SJSA1 (cell line): ENCODE results near the gene ARSA. TPM values are rescaled to one million over a fixed set of nuclear protein-coding genes. Genes with fewer than 3 reads are reported as not detected.
"Not testable (repeated sequence)": the region's sequence is repeated elsewhere in the genome, so short reads cannot be mapped to it uniquely, and the experiment has no call there.

Experiments
- DNase-seq, 2 experiments: peaks; one replicate each; pipeline ENCODE4 v3.0.0-alpha.2; 2015 to 2020; ENCODE audit warnings: low spot score in 2 of 2, low read depth in 1 of 2
- H3K27ac ChIP-seq: fragments of 250-450 bp; sonication (Bioruptor Pico); 2 replicates; pipeline ENCODE4 v1.5.1; 2020; ENCODE audit warnings: mild to moderate bottlenecking, moderate library complexity
- H3K27me3 ChIP-seq: fragments of 250-450 bp; sonication (Bioruptor Pico); replicated peaks from 2 replicates; pipeline ENCODE4 v1.5.1; 2020; ENCODE audit warnings: mild to moderate bottlenecking, moderate library complexity
- H3K36me3 ChIP-seq: fragments of 250-450 bp; sonication (Bioruptor Pico); 2 replicates; pipeline ENCODE4 v1.5.1; 2020; ENCODE audit warnings: mild to moderate bottlenecking
- H3K4me1 ChIP-seq: fragments of 250-450 bp; sonication (Bioruptor Pico); replicated peaks from 2 replicates; pipeline ENCODE4 v1.6.1; 2021; ENCODE audit warnings: mild to moderate bottlenecking
- H3K4me3 ChIP-seq: fragments of 250-450 bp; sonication (Bioruptor Pico); 2 replicates; pipeline ENCODE4 v1.5.1; 2020; ENCODE audit warnings: mild to moderate bottlenecking
- H3K9me3 ChIP-seq: fragments of 250-450 bp; sonication (Bioruptor Pico); replicated peaks from 2 replicates; pipeline ENCODE4 v1.5.1; 2020; ENCODE audit warnings: mild to moderate bottlenecking
- total RNA-seq: library from RNA; depleted of rRNA; stranded (reverse); fragments of >200 nt; shearing (Covaris generic); gene quantifications from 2 replicates; pipeline ENCODE4 v1.2.3, GENCODE V29; 2014

Gene ARSA
- total RNA-seq, 1 experiment from 2014 or later: 20.2 TPM

DNA sequence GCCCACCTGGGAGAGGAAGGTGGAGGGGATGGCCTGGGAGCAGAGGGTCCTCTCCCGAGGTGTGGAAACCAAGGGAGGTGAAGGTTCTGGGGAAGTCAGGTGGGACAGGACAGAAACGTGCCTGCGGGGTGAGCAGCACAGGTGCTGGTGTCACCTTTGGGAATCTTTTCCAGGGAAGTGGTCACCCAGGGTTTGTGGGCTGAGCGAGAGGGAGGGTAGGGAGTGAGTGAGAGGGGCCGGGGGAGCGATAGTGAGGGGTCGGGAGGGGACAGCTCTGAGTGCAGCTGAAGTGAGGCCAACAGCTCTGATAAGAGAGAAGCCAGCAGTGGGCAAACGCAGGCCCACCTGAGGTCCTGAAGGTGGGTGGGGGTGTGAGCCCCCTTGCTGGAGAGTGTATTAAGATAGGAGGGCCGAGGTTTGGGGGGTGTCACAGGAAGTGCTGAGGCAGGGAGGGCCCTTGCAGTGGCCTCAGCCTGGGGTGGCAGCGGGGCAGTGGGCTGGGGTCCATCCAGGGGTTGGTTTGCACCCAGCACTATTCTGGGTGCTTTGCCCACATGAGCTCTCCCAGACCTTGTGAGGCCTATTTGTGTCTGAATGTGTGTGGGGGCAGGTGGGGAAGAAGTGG lies 43.1 kb upstream of the ARSA start:
- H3K27ac ChIP-seq: no peak overlapping the region
- H3K36me3 ChIP-seq: no peaks in the 10 kb centered on the region
- H3K9me3 ChIP-seq: 0 out of 2 replicates have a peak, but pooled peaks cover 2% of the 10 kb centered on the region
- no peaks in the 10 kb centered on the region for H3K4me1 ChIP-seq
- H3K27me3 ChIP-seq: peaks cover 73% of the 10 kb centered on the region
- no peak for DNase-seq
- no peak overlapping the region for H3K4me3 ChIP-seq

DNA sequence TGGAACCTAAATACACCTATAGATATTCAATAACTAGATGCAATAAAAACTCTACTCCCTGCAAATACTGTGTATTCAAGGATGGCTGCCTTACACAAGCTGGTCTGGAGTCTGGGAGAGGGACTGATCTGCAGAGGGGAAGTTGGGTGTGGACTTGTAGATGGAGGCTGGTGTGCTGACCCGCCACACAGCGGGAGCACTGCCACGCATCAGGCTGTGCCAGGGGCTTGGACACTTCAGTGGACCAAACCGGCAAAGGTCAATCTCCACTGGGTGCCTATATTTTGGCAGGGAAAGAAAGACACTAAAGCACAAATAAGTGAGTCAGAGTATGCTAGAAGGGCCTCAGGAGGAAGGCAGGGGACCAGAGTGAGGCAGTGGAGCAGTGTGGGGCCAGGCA lies 42.6 kb upstream of the ARSA start:
- no peak overlapping the region for H3K4me3 ChIP-seq
- 0 out of 2 replicates have a peak, but pooled peaks cover 2% of the 10 kb centered on the region for H3K9me3 ChIP-seq
- H3K27ac ChIP-seq: no peak overlapping the region
- no peaks in the 10 kb centered on the region for H3K4me1 ChIP-seq
- H3K27me3 ChIP-seq: peaks cover 68% of the 10 kb centered on the region
- no peak for DNase-seq
- no peaks in the 10 kb centered on the region for H3K36me3 ChIP-seq

DNA sequence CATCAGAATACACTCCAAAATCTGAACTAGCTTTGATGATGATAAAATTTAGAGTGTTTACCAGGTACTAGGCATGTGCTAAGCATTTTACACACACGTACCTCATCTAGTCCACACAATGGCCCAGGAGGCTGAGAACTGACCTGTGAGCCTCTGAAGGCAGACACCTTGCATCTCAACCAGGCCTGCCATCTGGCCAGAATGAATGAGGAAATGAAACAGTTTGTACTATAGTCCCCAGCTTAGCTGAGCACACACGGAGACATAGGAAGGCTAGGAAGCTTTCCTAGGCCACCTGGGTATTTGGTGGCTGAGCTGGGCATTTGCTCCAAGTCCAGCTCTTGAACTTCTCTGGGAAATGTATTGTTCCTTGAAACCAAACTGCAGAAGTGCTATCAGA lies 37.8 kb upstream of the ARSA start:
- no peak overlapping the region for H3K4me3 ChIP-seq
- no peaks in the 10 kb centered on the region for H3K36me3 ChIP-seq
- DNase-seq: no peak
- H3K27ac ChIP-seq: no peak overlapping the region
- peaks cover 40% of the 10 kb centered on the region for H3K27me3 ChIP-seq
- no peaks in the 10 kb centered on the region for H3K9me3 ChIP-seq
- no peaks in the 10 kb centered on the region for H3K4me1 ChIP-seq

DNA sequence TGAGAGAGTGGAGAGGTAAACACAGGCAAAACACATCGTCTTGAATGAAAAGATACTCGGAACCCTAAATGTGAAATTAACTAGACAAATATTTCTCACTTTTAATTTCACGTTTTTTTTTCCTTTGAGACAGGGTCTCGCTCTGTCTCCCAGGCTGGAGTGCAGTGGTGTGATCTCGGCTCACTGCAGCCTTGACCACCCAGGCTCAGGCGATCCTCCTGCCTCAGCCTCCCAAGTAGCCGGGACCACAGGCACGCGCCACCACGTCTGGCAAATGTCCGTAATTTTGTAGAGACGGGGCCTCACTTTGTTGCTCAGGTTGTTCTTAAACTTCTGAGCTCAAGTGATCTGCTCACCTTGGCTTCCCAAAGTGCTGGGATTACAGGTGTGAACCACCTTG lies 37.3 kb upstream of the ARSA start:
- no peaks in the 10 kb centered on the region for H3K9me3 ChIP-seq
- DNase-seq: no peak
- H3K4me1 ChIP-seq: no peaks in the 10 kb centered on the region
- H3K27ac ChIP-seq: no peak overlapping the region
- H3K4me3 ChIP-seq: no peak overlapping the region
- H3K36me3 ChIP-seq: no peaks in the 10 kb centered on the region
- peaks cover 40% of the 10 kb centered on the region for H3K27me3 ChIP-seq

DNA sequence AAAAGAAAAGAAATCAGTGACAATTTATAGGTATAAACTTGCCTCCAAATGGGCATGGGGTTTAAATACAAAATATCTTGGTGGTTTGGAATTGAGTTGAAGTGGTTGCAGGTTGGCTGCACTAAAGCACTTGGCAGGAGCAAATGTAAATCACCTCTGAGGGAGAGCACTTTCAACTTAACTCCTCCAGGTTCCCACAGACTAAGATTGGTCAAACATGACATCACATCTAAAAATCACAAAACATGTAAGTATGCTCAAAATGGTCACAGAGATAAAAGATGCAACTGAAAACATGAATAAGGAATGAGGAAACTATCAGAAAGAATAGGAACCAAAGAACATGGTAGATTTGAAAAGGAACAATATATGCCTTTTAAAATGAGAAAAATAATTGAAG lies 32.4 kb upstream of the ARSA start:
- H3K4me3 ChIP-seq: no peak overlapping the region
- no peak for DNase-seq
- H3K9me3 ChIP-seq: no peaks in the 10 kb centered on the region
- no peak overlapping the region for H3K27ac ChIP-seq
- H3K4me1 ChIP-seq: peaks cover 15% of the 10 kb centered on the region
- H3K36me3 ChIP-seq: no peaks in the 10 kb centered on the region
- H3K27me3 ChIP-seq: peaks cover 14% of the 10 kb centered on the region

DNA sequence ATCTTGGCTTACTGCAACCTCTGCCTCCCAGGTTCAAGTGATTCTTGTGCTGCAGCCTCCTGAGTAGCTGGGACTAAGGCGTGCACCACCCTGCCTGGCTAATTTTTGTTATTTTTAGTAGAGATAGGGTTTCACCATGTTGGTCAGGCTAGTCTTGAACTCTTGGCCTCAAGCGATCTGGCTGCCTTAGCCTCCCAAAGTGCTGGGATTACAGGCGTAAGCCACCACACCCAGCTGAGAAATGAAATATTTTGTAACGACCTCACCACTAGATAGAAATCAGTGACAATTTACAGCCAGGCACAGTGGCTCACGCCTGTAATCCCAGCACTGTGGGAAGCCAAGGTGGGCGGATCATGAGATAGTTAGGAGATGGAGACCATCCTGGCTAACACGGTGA lies 31.8 kb upstream of the ARSA start:
- Histone ChIP-seq H3K4me1 (peaks cover 15% of the 10 kb centered on the region), H3K27me3 (peaks cover 14% of the 10 kb centered on the region)
- not testable (repeated sequence) for H3K27ac ChIP-seq, DNase-seq, H3K4me3 ChIP-seq, H3K36me3 ChIP-seq, H3K9me3 ChIP-seq

DNA sequence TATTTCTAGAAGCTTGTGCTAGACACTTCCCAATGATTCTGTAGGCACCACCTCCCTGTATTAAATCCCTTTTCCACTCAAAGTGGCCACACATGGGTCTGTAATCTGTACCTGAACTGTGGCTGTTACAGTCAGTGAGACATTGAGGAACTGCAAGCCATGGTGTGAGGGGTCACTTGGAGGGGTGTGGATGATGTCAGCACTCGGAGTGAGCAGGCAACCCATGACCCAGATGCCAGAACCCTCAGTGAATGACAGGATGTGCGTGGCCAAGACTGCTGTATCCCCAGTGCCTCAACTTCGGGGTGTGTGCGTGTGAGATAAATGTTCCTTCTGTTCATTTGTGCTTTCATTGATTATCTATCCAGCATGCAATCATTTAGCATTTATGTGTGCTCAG lies 30.0 kb upstream of the ARSA start:
- peaks cover 15% of the 10 kb centered on the region for H3K4me1 ChIP-seq
- H3K4me3 ChIP-seq: no peak overlapping the region
- peaks cover 10% of the 10 kb centered on the region for H3K27me3 ChIP-seq
- H3K27ac ChIP-seq: no peak overlapping the region
- H3K36me3 ChIP-seq: no peaks in the 10 kb centered on the region
- H3K9me3 ChIP-seq: 0 out of 2 replicates have a peak, but pooled peaks cover 3% of the 10 kb centered on the region
- DNase-seq: no peak

DNA sequence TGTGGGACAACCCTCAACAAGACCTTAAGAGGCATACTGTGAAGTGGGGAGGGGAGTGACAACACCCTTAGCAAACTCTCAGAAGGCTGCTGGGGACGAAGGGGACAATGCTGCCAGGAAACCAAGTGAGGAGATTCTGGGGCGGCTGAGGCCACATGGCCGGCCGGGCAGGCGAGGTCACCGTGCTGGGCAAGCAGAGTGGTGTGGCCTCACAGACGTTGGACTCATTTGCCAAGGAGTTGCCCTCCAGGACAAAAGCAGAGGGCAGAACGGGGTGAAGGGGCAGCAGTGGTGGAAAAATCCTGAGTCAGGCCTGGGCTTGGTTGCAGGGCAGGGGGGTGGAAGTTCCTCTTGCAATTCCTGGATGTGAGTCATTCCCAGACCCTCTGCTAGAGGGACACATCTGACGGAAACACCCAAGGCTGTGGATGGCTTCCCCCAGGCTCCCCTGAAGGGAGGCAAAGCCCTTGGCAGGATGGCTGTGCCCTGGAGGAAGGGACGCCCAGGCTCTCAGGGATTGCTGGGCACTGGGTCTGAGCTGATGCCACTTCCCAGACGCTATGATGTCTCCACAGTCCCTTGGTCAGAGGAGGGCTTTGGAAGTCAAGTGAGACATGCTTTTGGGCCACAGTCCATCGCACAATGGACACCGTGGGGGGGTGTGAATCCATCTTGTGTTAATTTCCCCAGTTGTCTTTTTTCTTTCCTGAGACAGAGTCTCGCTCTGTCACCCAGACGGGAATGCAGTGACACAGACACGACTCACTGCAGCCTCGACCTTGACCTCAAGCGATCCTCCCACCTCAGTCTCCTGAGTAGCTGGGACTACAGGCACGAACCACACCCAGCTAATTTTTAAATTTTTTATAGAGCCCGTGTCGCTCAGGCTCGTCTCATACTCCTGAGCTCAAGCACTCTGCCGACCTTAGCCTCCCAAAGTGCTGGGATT lies 28.4 kb upstream of the ARSA start:
- 0 out of 2 replicates have a peak, but pooled peaks cover 5% of the 10 kb centered on the region for H3K9me3 ChIP-seq
- peaks cover 5% of the 10 kb centered on the region for H3K27me3 ChIP-seq
- H3K4me1 ChIP-seq: peaks cover 15% of the 10 kb centered on the region
- no peaks in the 10 kb centered on the region for H3K36me3 ChIP-seq
- H3K27ac ChIP-seq: peak overlapping the region; percentile 9; the same call in 1 of the 2 replicates
- no peak overlapping the region for H3K4me3 ChIP-seq
- DNase-seq: peak; percentile 58 to 78

DNA sequence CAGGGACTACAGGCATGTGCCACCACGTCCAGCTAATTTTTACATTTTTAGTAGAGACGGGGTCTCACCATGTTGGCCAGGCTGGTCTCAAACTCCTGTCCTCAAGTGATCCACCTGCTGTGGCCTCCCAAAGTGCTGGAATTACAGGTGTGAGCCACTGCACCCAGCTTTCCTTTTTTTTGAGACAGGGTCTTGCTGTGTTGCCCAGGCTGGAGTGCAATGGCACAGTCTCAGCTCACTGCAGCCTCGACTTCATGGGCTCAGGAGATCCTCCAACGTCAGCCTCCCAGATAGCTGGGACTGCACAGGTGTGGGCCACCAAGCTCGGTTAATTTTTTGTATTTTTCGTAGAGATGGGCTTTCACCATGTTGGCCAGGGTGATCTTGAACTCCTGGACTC lies 26.7 kb upstream of the ARSA start:
- H3K9me3 ChIP-seq, H3K27me3 ChIP-seq, H3K4me3 ChIP-seq, H3K27ac ChIP-seq, H3K36me3 ChIP-seq, DNase-seq: not testable (repeated sequence)
- peaks cover 15% of the 10 kb centered on the region for H3K4me1 ChIP-seq

DNA sequence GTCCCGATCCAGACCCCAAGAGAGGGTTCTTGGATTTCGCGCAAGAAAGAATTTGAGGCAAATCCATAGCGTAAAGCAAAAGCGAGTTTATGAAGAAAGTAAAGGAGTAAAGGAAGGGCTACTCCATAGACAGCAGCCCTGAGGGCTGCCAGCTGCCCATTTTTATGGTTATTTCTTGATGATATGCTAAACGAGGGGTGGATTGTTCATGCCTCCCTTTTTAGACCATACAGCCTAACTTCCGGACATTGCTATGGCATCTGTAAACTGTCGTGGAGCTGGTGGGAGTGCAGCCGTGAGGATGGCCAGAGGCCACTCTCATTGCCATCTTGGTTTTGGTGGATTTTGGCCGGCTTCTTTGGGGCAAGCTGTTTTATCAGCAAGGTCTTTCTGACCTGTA lies 25.3 kb upstream of the ARSA start:
- Histone ChIP-seq H3K27me3 (0 out of 2 replicates have a peak, but pooled peaks cover 2% of the 10 kb centered on the region), H3K4me3 (no peak overlapping the region), H3K27ac (no peak overlapping the region), H3K9me3 (peaks cover 8% of the 10 kb centered on the region; the same call in 1 of the 2 replicates), H3K4me1 (peaks cover 15% of the 10 kb centered on the region), H3K36me3 (no peaks in the 10 kb centered on the region)
- DNase-seq: no peak

DNA sequence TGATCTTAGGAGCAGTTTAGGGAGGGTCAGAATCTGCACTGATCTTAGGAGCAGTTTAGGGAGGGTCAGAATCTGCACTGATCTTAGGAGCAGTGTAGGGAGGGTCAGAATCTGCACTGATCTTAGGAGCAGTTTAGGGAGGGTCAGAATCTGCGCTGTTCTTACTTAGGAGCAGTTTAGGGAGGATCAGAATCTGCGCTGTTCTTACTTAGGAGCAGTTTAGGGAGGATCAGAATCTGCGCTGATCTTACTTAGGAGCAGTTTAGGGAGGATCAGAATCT lies 15.8 kb upstream of the ARSA start:
- H3K27me3 ChIP-seq: peaks cover 37% of the 10 kb centered on the region
- not testable (repeated sequence) for H3K4me1 ChIP-seq, DNase-seq, H3K36me3 ChIP-seq, H3K4me3 ChIP-seq, H3K27ac ChIP-seq, H3K9me3 ChIP-seq

DNA sequence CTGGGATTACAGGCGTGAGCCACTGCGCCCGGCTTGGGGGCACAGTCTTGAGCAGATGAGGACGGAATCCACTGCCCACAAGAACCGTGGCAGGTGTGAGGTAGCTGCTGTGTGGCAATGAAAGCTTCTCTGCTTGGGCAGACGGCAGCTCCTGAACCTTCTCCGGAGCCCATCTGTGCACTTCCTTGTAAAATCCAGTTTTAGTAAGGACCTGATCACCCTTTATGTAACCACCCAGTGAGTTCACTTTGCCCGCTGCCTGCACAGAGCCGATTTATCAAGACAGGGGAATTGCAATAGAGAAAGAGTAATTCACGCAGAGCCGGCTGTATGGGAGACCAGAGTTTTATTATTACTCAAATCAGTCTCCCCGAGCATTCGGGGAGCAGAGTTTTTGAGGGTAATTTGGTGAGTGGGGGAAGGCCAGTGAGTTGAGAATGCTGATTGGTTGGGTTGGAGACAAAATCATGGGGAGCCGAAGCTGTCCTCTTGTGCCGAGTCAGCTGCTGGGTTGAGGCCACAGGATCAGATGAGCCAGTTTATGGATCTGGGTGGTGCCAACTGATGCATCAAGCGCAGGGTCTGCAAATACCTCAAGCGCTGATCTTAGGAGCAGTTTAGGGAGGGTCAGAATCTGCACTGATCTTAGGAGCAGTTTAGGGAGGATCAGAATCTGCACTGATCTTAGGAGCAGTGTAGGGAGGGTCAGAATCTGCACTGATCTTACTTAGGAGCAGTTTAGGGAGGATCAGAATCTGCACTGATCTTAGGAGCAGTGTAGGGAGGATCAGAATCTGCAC lies 15.3 kb upstream of the ARSA start:
- not testable (repeated sequence) for H3K36me3 ChIP-seq, H3K9me3 ChIP-seq, H3K27ac ChIP-seq, DNase-seq, H3K4me1 ChIP-seq, H3K4me3 ChIP-seq
- H3K27me3 ChIP-seq: peaks cover 40% of the 10 kb centered on the region

DNA sequence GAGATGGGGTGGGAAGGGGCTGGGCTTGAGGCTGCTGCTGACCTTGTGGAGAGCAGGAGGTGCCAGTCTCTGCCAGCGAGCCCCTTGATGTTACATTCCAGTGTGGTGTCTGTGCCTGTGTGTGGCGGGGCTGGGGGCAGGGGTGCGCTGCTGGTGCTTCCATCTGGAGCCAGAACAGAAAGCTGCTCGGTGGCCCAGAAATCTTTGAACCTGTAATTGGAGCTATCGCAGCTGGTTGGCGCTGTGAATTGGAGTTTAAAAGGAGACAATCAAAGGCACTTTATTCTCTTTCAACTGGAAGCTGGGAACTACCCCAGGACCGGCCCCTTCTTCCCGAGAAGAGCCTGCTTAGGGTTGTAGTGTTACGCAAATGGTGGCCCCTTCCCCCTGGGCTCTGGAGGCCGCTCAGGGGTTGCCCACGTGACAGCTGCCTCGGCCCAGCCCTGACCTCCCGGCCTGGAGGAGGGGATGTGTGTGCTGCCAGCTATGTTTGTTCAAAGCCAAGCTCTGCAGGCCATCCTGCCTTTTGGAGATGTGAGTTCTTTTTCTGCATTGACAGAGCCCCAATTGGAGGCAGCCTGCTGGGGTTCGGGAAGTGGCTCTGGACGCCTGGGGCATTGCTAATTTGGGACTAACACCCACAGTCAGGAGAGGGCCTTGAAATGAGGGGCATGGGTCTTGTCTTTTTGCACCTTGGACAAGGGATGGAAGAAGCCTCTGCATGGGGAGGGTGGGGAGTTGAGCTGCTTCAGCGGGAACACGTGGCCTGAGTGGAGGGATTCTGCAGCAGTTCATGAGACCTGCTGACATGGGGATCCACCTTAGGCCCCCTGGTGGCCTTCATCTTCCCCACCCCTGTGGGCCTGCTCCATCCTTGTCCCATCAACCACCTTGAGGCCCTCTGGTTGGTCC lies 14.0 kb upstream of the ARSA start:
- Histone ChIP-seq H3K4me1 (no peaks in the 10 kb centered on the region), H3K9me3 (no peaks in the 10 kb centered on the region; the same call in 1 of the 2 replicates), H3K36me3 (no peaks in the 10 kb centered on the region), H3K27me3 (peaks cover 36% of the 10 kb centered on the region), H3K27ac (no peak overlapping the region), H3K4me3 (no peak overlapping the region)
- DNase-seq: no peak
